ENCODE measurements around the gene SEMA6D.

The SEMA6D gene

GRCh38 chr15:47792231-47792630, 74.9 kb downstream of the SEMA6D start:
- no peak for DNase-seq

GRCh38 chr15:47794252-47794914, 77.1 kb downstream of the SEMA6D start:
- DNase-seq = no peak

GRCh38 chr15:47795864-47796263, 78.6 kb downstream of the SEMA6D start:
- no peak for DNase-seq

GRCh38 chr15:47796339-47796738, 79.0 kb downstream of the SEMA6D start:
- DNase-seq = no peak

- DNase-seq = no peak
Measured at GRCh38 chr15:47796830-47797229, 79.5 kb downstream of the SEMA6D start.

- DNase-seq = no peak
Measured at GRCh38 chr15:47801522-47801921, 84.2 kb downstream of the SEMA6D start.

- DNase-seq = no peak
Measured at GRCh38 chr15:47802216-47802615, 84.9 kb downstream of the SEMA6D start.

- DNase-seq = no peak
Measured at GRCh38 chr15:47803767-47804166, 86.5 kb downstream of the SEMA6D start.

GRCh38 chr15:47804733-47805132, 87.4 kb downstream of the SEMA6D start:
- no peak for DNase-seq

- DNase-seq = no peak
Measured at GRCh38 chr15:47806008-47806407, 88.7 kb downstream of the SEMA6D start.

- DNase-seq = no peak
Measured at GRCh38 chr15:47811172-47811571, 93.9 kb downstream of the SEMA6D start.

GRCh38 chr15:47812470-47812999, 95.2 kb downstream of the SEMA6D start:
- no peak for DNase-seq

GRCh38 chr15:47813748-47814384, 96.6 kb downstream of the SEMA6D start:
- DNase-seq = no peak

GRCh38 chr15:47814620-47815019, 97.3 kb downstream of the SEMA6D start:
- DNase-seq = no peak

- no peak for DNase-seq
Measured at GRCh38 chr15:47817969-47818548, 100.8 kb downstream of the SEMA6D start.

GRCh38 chr15:47819158-47819557, 101.9 kb downstream of the SEMA6D start:
- DNase-seq = no peak

- no peak for DNase-seq
Measured at GRCh38 chr15:47820057-47820746, 102.9 kb downstream of the SEMA6D start.

- DNase-seq = no peak
Measured at GRCh38 chr15:47820747-47821319, 103.5 kb downstream of the SEMA6D start.

- DNase-seq = no peak
Measured at GRCh38 chr15:47822048-47822447, 104.7 kb downstream of the SEMA6D start.
